ENCODE measurements around the gene LRRC59.

- TF ChIP-seq CTCF (IDR thresholded peaks at IDR 0.05; ENCODE audit: poor library complexity), result no peak
- TF ChIP-seq EZH2 (IDR thresholded peaks at IDR 0.05; ENCODE audit: borderline replicate concordance), result no peak
These were observed 2.6 kb downstream of the LRRC59 start for GRCh38 chr17:50394711-50395110.
